ENCODE results near the gene TRIM67.

The TRIM67 gene

GRCh38 chr1:231183639-231184590, 22.1 kb downstream of the TRIM67 start:
- H3K27me3 Mint-ChIP-seq (ENCODE audit: low read depth), result peaks cover 18% of the 10 kb centered on the region
- no peak overlapping the region for H3K27ac Mint-ChIP-seq
- DNase-seq (ENCODE audit: low spot score), result no peak
- H3K4me3 Mint-ChIP-seq, result no peak overlapping the region
- no peaks in the 10 kb centered on the region for H3K9me3 Mint-ChIP-seq
- no peaks in the 10 kb centered on the region for H3K36me3 Mint-ChIP-seq (ENCODE audit: low read depth)
- H3K4me1 Mint-ChIP-seq (ENCODE audit: low read depth), result no peaks in the 10 kb centered on the region

GRCh38 chr1:231184891-231185290, 23.0 kb downstream of the TRIM67 start:
- Mint-ChIP-seq H3K4me3 (no peak overlapping the region), H3K27me3 (ENCODE audit: low read depth) (peaks cover 18% of the 10 kb centered on the region), H3K4me1 (ENCODE audit: low read depth) (no peaks in the 10 kb centered on the region), H3K36me3 (ENCODE audit: low read depth) (no peaks in the 10 kb centered on the region), H3K9me3 (no peaks in the 10 kb centered on the region), H3K27ac (no peak overlapping the region)
- DNase-seq (ENCODE audit: low spot score), result no peak

GRCh38 chr1:231185391-231185790, 23.5 kb downstream of the TRIM67 start:
- no peaks in the 10 kb centered on the region for H3K9me3 Mint-ChIP-seq
- no peak overlapping the region for H3K27ac Mint-ChIP-seq
- DNase-seq (ENCODE audit: low spot score), result no peak
- peaks cover 18% of the 10 kb centered on the region for H3K27me3 Mint-ChIP-seq (ENCODE audit: low read depth)
- no peaks in the 10 kb centered on the region for H3K36me3 Mint-ChIP-seq (ENCODE audit: low read depth)
- no peak overlapping the region for H3K4me3 Mint-ChIP-seq
- H3K4me1 Mint-ChIP-seq (ENCODE audit: low read depth), result no peaks in the 10 kb centered on the region

GRCh38 chr1:231186356-231187115, 24.7 kb downstream of the TRIM67 start:
- Mint-ChIP-seq H3K27me3 (ENCODE audit: low read depth) (peaks cover 18% of the 10 kb centered on the region), H3K4me1 (ENCODE audit: low read depth) (no peaks in the 10 kb centered on the region), H3K27ac (no peak overlapping the region), H3K4me3 (no peak overlapping the region), H3K36me3 (ENCODE audit: low read depth) (no peaks in the 10 kb centered on the region), H3K9me3 (no peaks in the 10 kb centered on the region)
- no peak for DNase-seq (ENCODE audit: low spot score)

GRCh38 chr1:231187571-231187970, 25.7 kb downstream of the TRIM67 start:
- Mint-ChIP-seq H3K36me3 (ENCODE audit: low read depth) (no peaks in the 10 kb centered on the region), H3K9me3 (no peaks in the 10 kb centered on the region), H3K27me3 (ENCODE audit: low read depth) (peaks cover 18% of the 10 kb centered on the region), H3K4me1 (ENCODE audit: low read depth) (no peaks in the 10 kb centered on the region), H3K4me3 (no peak overlapping the region), H3K27ac (no peak overlapping the region)
- no peak for DNase-seq (ENCODE audit: low spot score)

- Mint-ChIP-seq H3K9me3 (no peaks in the 10 kb centered on the region), H3K27me3 (ENCODE audit: low read depth) (peaks cover 18% of the 10 kb centered on the region), H3K27ac (no peak overlapping the region), H3K4me1 (ENCODE audit: low read depth) (no peaks in the 10 kb centered on the region), H3K36me3 (ENCODE audit: low read depth) (no peaks in the 10 kb centered on the region), H3K4me3 (no peak overlapping the region)
- no peak for DNase-seq (ENCODE audit: low spot score)
These were observed 26.2 kb downstream of the TRIM67 start for GRCh38 chr1:231188072-231188471.

GRCh38 chr1:231188768-231189167, 26.9 kb downstream of the TRIM67 start:
- H3K4me1 Mint-ChIP-seq (ENCODE audit: low read depth), result no peaks in the 10 kb centered on the region

GRCh38 chr1:231189683-231190270, 27.9 kb downstream of the TRIM67 start:
- peaks cover 20% of the 10 kb centered on the region for H3K27me3 Mint-ChIP-seq (ENCODE audit: low read depth)
- no peaks in the 10 kb centered on the region for H3K36me3 Mint-ChIP-seq (ENCODE audit: low read depth)
- no peaks in the 10 kb centered on the region for H3K4me1 Mint-ChIP-seq (ENCODE audit: low read depth)
- DNase-seq (ENCODE audit: low spot score), result no peak
- no peak overlapping the region for H3K27ac Mint-ChIP-seq
- H3K4me3 Mint-ChIP-seq, result no peak overlapping the region
- H3K9me3 Mint-ChIP-seq, result no peaks in the 10 kb centered on the region

More at GRCh38 chr1:231188768-231189167, 26.9 kb downstream of the TRIM67 start:
- Mint-ChIP-seq H3K27me3 (ENCODE audit: low read depth) (peaks cover 20% of the 10 kb centered on the region), H3K27ac (no peak overlapping the region), H3K36me3 (ENCODE audit: low read depth) (no peaks in the 10 kb centered on the region), H3K4me3 (no peak overlapping the region), H3K9me3 (no peaks in the 10 kb centered on the region)
- DNase-seq (ENCODE audit: low spot score), result no peak

- Mint-ChIP-seq H3K27ac (no peak overlapping the region), H3K36me3 (ENCODE audit: low read depth) (no peaks in the 10 kb centered on the region), H3K4me3 (no peak overlapping the region), H3K27me3 (ENCODE audit: low read depth) (peaks cover 20% of the 10 kb centered on the region), H3K9me3 (no peaks in the 10 kb centered on the region), H3K4me1 (ENCODE audit: low read depth) (no peaks in the 10 kb centered on the region)
- no peak for DNase-seq (ENCODE audit: low spot score)
These were observed 28.6 kb downstream of the TRIM67 start for GRCh38 chr1:231190456-231190855.

GRCh38 chr1:231192620-231193163, 30.8 kb downstream of the TRIM67 start:
- no peak overlapping the region for H3K27ac Mint-ChIP-seq
- peaks cover 13% of the 10 kb centered on the region for H3K27me3 Mint-ChIP-seq (ENCODE audit: low read depth)
- DNase-seq (ENCODE audit: low spot score), result no peak
- H3K9me3 Mint-ChIP-seq, result no peaks in the 10 kb centered on the region
- no peaks in the 10 kb centered on the region for H3K36me3 Mint-ChIP-seq (ENCODE audit: low read depth)
- H3K4me1 Mint-ChIP-seq (ENCODE audit: low read depth), result no peaks in the 10 kb centered on the region
- no peak overlapping the region for H3K4me3 Mint-ChIP-seq

GRCh38 chr1:231193710-231194340, 32.0 kb downstream of the TRIM67 start:
- no peak for DNase-seq (ENCODE audit: low spot score)
- no peak overlapping the region for H3K27ac Mint-ChIP-seq
- no peak overlapping the region for H3K4me3 Mint-ChIP-seq
- H3K4me1 Mint-ChIP-seq (ENCODE audit: low read depth), result no peaks in the 10 kb centered on the region
- no peaks in the 10 kb centered on the region for H3K9me3 Mint-ChIP-seq
- H3K27me3 Mint-ChIP-seq (ENCODE audit: low read depth), result peaks cover 7% of the 10 kb centered on the region
- no peaks in the 10 kb centered on the region for H3K36me3 Mint-ChIP-seq (ENCODE audit: low read depth)

- Mint-ChIP-seq H3K27ac (no peak overlapping the region), H3K27me3 (ENCODE audit: low read depth) (peaks cover 4% of the 10 kb centered on the region), H3K36me3 (ENCODE audit: low read depth) (no peaks in the 10 kb centered on the region), H3K9me3 (no peaks in the 10 kb centered on the region), H3K4me3 (no peak overlapping the region), H3K4me1 (ENCODE audit: low read depth) (no peaks in the 10 kb centered on the region)
- DNase-seq (ENCODE audit: low spot score), result no peak
These were observed 32.6 kb downstream of the TRIM67 start for GRCh38 chr1:231194476-231194842.

- Mint-ChIP-seq H3K4me1 (ENCODE audit: low read depth) (no peaks in the 10 kb centered on the region), H3K9me3 (no peaks in the 10 kb centered on the region), H3K27ac (no peak overlapping the region), H3K4me3 (no peak overlapping the region), H3K27me3 (ENCODE audit: low read depth) (peaks cover 2% of the 10 kb centered on the region), H3K36me3 (ENCODE audit: low read depth) (no peaks in the 10 kb centered on the region)
- no peak for DNase-seq (ENCODE audit: low spot score)
These were observed 33.1 kb downstream of the TRIM67 start for GRCh38 chr1:231194843-231195516.
